Astrocyte (in vitro differentiated cells and primary cell): ENCODE measurements around the gene UGT1A10. TPM values are rescaled to one million over a fixed set of nuclear protein-coding genes. Genes with fewer than 3 reads are reported as not detected.

Source experiments
- DNase-seq: peaks from one replicate; pipeline ENCODE4 v3.0.0-alpha.2; 2010; ENCODE audit warnings: low read depth
- FAIRE-seq: peaks from 2 replicates; lab custom pipeline; 2011; peaks lifted over from hg19 to GRCh38; lab: Jason Lieb, UNC
- H2AFZ ChIP-seq: 2 replicates; pipeline ENCODE4 v1.6.0; 2012; ENCODE audit warnings: low read depth, low read length, inconsistent platforms
- H3K27ac ChIP-seq: 2 replicates; pipeline ENCODE4 v1.5.1; 2011; ENCODE audit warnings: low read depth, low read length, inconsistent platforms
- H3K27me3 ChIP-seq: 2 replicates; pipeline ENCODE4 v1.6.0; 2011; ENCODE audit warnings: low read length, inconsistent platforms; ENCODE audit not compliant: insufficient read depth
- H3K36me3 ChIP-seq: 2 replicates; pipeline ENCODE4 v1.5.1; 2011; ENCODE audit warnings: low read length, inconsistent platforms; ENCODE audit not compliant: insufficient read depth
- H3K4me1 ChIP-seq: 2 replicates; pipeline ENCODE4 v1.5.1; 2011; ENCODE audit warnings: low read length, inconsistent platforms; ENCODE audit not compliant: insufficient read depth
- H3K4me2 ChIP-seq: 2 replicates; pipeline ENCODE4 v1.6.0; 2012; ENCODE audit warnings: low read length, inconsistent platforms
- H3K4me3 ChIP-seq: 2 replicates; pipeline ENCODE4 v1.5.1; 2011; ENCODE audit warnings: low read depth, mild to moderate bottlenecking, low read length, inconsistent platforms; ENCODE audit not compliant: insufficient read depth
- H3K79me2 ChIP-seq: 2 replicates; pipeline ENCODE4 v1.6.0; 2012; ENCODE audit warnings: mild to moderate bottlenecking, low read length, inconsistent platforms; ENCODE audit not compliant: insufficient read depth
- H3K9ac ChIP-seq: 2 replicates; pipeline ENCODE4 v1.6.0; 2012; ENCODE audit warnings: mild to moderate bottlenecking, low read length, inconsistent platforms
- H3K9me3 ChIP-seq: 2 replicates; pipeline ENCODE4 v1.5.1; 2012; ENCODE audit warnings: low read depth, mild to moderate bottlenecking, low read length, inconsistent platforms; ENCODE audit not compliant: insufficient read depth
- H4K20me1 ChIP-seq: 2 replicates; pipeline ENCODE4 v1.6.0; 2012; ENCODE audit warnings: low read length, inconsistent platforms; ENCODE audit not compliant: insufficient read depth
- H3K27ac Mint-ChIP-seq: one replicate; pipeline ENCODE4 v1.8.0; 2021; ENCODE audit warnings: mild to moderate bottlenecking, mixed read lengths; ENCODE audit not compliant: unreplicated experiment
- H3K27me3 Mint-ChIP-seq: one replicate; pipeline ENCODE4 v1.8.0; 2021; ENCODE audit warnings: low read depth, mixed read lengths; ENCODE audit not compliant: unreplicated experiment
- H3K36me3 Mint-ChIP-seq: one replicate; pipeline ENCODE4 v1.8.0; 2021; ENCODE audit warnings: low read depth, mixed read lengths; ENCODE audit not compliant: unreplicated experiment
- H3K4me1 Mint-ChIP-seq: one replicate; pipeline ENCODE4 v1.8.0; 2021; ENCODE audit warnings: low read depth, mixed read lengths; ENCODE audit not compliant: unreplicated experiment
- H3K4me3 Mint-ChIP-seq: one replicate; pipeline ENCODE4 v1.8.0; 2021; ENCODE audit warnings: mild to moderate bottlenecking, moderate library complexity, mixed read lengths; ENCODE audit not compliant: unreplicated experiment
- H3K9me3 Mint-ChIP-seq: one replicate; pipeline ENCODE4 v1.8.0; 2021; ENCODE audit warnings: mild to moderate bottlenecking, mixed read lengths; ENCODE audit not compliant: unreplicated experiment
- CTCF ChIP-seq: IDR thresholded peaks from 2 replicates; pipeline ENCODE4 v1.5.1; 2011; ENCODE audit warnings: low read depth, mild to moderate bottlenecking, inconsistent platforms, low read length, moderate library complexity; ENCODE audit not compliant: insufficient read depth
- EZH2 ChIP-seq: IDR thresholded peaks from 2 replicates; pipeline ENCODE4 v1.6.1; 2012; ENCODE audit warnings: mild to moderate bottlenecking, low read length, inconsistent platforms; ENCODE audit not compliant: insufficient read depth
- total RNA-seq: library from RNA; stranded (reverse); gene quantifications from 2 replicates; pipeline ENCODE4 v1.2.1, GENCODE V29; 2021

UGT1A10 gene
- total RNA-seq, 1 donor from 2014 or later = not detected

DNA sequence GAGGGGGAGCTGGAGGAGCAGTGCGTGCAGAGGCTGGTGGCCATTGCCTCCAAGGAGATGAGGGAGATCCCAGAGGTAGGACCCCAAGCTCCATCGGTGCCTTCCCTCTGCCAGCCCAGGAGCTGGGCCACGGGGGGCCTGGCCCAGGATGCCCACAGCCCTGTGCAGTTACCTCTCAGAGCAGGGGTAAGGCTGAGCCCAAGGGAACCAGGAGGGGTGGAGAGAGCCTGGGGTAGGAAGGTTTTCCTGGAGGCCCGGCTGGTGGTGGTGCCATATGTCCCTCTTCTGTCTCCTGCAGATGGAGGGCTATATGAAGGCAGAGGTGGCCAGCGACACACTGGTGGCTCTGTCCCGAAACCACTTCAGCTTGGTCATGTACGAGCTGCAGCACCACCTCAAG is 153.3 kb downstream of the UGT1A10 start:
- Mint-ChIP-seq H3K27me3 (peaks cover 24% of the 10 kb centered on the region), H3K36me3 (no peaks in the 10 kb centered on the region), H3K4me3 (no peak overlapping the region), H3K4me1 (no peaks in the 10 kb centered on the region), H3K9me3 (peaks cover 12% of the 10 kb centered on the region), H3K27ac (no peak overlapping the region)
- no peaks in the 10 kb centered on the region for H3K36me3 ChIP-seq
- no peak overlapping the region for H3K4me2 ChIP-seq
- H3K27ac ChIP-seq = no peak overlapping the region
- H3K4me3 ChIP-seq = no peak overlapping the region
- no peak for DNase-seq
- peaks cover 3% of the 10 kb centered on the region for H3K9me3 ChIP-seq
- H3K79me2 ChIP-seq = no peaks in the 10 kb centered on the region
- TF ChIP-seq EZH2 (no peak), CTCF (no peak)
- H4K20me1 ChIP-seq = no peaks in the 10 kb centered on the region
- H3K27me3 ChIP-seq = no peaks in the 10 kb centered on the region
- no peak overlapping the region for H2AFZ ChIP-seq
- no peaks in the 10 kb centered on the region for H3K4me1 ChIP-seq
- no peak for FAIRE-seq
- H3K9ac ChIP-seq = no peak overlapping the region

DNA sequence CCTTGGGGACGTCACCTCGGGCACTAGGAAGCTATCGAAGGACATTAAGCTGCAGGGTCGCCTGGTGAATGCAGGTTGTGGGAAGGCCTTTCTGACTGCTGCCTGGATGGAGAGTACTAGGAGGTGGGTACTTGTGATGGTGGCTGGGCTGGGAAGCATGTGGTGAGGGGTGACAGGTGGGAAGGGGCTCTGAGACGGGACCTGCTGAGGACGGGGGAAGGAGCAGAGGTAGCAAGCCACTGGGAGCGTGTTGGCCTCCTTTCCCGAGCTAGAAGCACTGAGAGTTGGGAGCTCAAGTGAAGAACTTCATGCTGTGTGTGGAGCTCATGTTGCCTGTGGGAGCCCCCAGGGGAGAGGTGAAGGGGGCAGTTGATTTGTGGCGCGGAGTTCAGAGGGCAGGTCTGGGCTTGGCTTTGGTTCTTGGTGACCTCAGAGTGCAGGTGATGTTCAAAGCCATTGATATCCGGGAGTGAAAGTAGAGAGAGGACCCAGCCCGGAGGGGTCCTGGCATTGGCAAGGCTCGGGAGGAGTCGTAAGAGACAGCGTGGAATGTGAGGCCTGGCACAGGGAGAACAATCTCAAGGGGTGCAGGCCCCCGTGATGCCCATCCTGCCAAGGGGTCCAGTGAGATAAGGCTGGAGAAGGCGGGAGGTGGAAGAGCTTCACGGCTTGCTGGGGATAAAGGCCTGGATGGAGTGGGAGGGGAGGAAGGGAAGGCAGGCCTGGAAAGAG is 155.1 kb downstream of the UGT1A10 start:
- Mint-ChIP-seq H3K4me3 (no peak overlapping the region), H3K27ac (no peak overlapping the region), H3K9me3 (peaks cover 7% of the 10 kb centered on the region), H3K27me3 (peaks cover 29% of the 10 kb centered on the region), H3K36me3 (no peaks in the 10 kb centered on the region), H3K4me1 (no peaks in the 10 kb centered on the region)
- H3K4me3 ChIP-seq = no peak overlapping the region
- no peaks in the 10 kb centered on the region for H3K27me3 ChIP-seq
- TF ChIP-seq EZH2 = no peak
- no peak for TF ChIP-seq CTCF
- H3K9ac ChIP-seq = no peak overlapping the region
- H4K20me1 ChIP-seq = no peaks in the 10 kb centered on the region
- no peak overlapping the region for H3K27ac ChIP-seq
- H3K4me2 ChIP-seq = no peak overlapping the region
- DNase-seq (no peak), FAIRE-seq (no peak)
- H3K36me3 ChIP-seq = no peaks in the 10 kb centered on the region
- no peaks in the 10 kb centered on the region for H3K79me2 ChIP-seq
- no peak overlapping the region for H2AFZ ChIP-seq
- H3K4me1 ChIP-seq = no peaks in the 10 kb centered on the region
- peaks cover 3% of the 10 kb centered on the region for H3K9me3 ChIP-seq

GRCh38 chr2:233791883-233792329 is 155.7 kb downstream of the UGT1A10 start:
- TF ChIP-seq EZH2 = no peak
- no peak for TF ChIP-seq CTCF
- H3K4me1 ChIP-seq = no peaks in the 10 kb centered on the region
- no peak overlapping the region for H3K27ac ChIP-seq
- H3K9me3 ChIP-seq = peaks cover 3% of the 10 kb centered on the region
- no peaks in the 10 kb centered on the region for H3K79me2 ChIP-seq
- H3K4me3 Mint-ChIP-seq = no peak overlapping the region
- no peaks in the 10 kb centered on the region for H3K4me1 Mint-ChIP-seq
- no peak for FAIRE-seq
- no peak overlapping the region for H3K4me2 ChIP-seq
- H3K36me3 ChIP-seq = no peaks in the 10 kb centered on the region
- DNase-seq = no peak
- H3K9ac ChIP-seq = no peak overlapping the region
- peaks cover 6% of the 10 kb centered on the region for H3K9me3 Mint-ChIP-seq
- no peaks in the 10 kb centered on the region for H3K27me3 ChIP-seq
- no peaks in the 10 kb centered on the region for H3K36me3 Mint-ChIP-seq
- no peak overlapping the region for H3K4me3 ChIP-seq
- H2AFZ ChIP-seq = no peak overlapping the region
- no peak overlapping the region for H3K27ac Mint-ChIP-seq
- no peaks in the 10 kb centered on the region for H4K20me1 ChIP-seq
- peaks cover 29% of the 10 kb centered on the region for H3K27me3 Mint-ChIP-seq
